Stomach smooth muscle (tissue), 2 donors: ENCODE data around the gene C12orf56.
"Not testable (repeated sequence)": the region's sequence is repeated elsewhere in the genome, so short reads cannot be mapped to it uniquely, and the experiment has no call there.

ENCODE experiments used
- H3K27ac ChIP-seq: one replicate; pipeline ENCODE4 v1.7.0; 2013; ENCODE audit warnings: mild to moderate bottlenecking, low read length, inconsistent platforms
- H3K27me3 ChIP-seq, 2 donors: one replicate each; pipeline ENCODE4 v1.7.0; 2013; ENCODE audit warnings: low read length in 2 of 2; ENCODE audit not compliant: insufficient read depth in 2 of 2, control insufficient read depth in 1 of 2
- H3K36me3 ChIP-seq, 2 donors: one replicate each; pipeline ENCODE4 v1.7.0; 2013; ENCODE audit warnings: low read length in 2 of 2; ENCODE audit not compliant: control insufficient read depth in 2 of 2, insufficient read depth in 2 of 2
- H3K4me1 ChIP-seq: one replicate; pipeline ENCODE4 v1.7.0; 2013; ENCODE audit warnings: low read length; ENCODE audit not compliant: control insufficient read depth, insufficient read depth
- H3K4me3 ChIP-seq, 2 donors: one replicate each; pipeline ENCODE4 v1.7.0; 2013; ENCODE audit warnings: low read length in 2 of 2
- H3K9ac ChIP-seq, 2 donors: one replicate each; pipeline ENCODE4 v1.7.0; 2013; ENCODE audit warnings: low read length in 2 of 2, mild to moderate bottlenecking in 1 of 2
- H3K9me3 ChIP-seq, 2 donors: one replicate each; pipeline ENCODE4 v1.7.0; 2013; ENCODE audit warnings: low read length in 2 of 2; ENCODE audit not compliant: control insufficient read depth in 2 of 2
- donor health status: healthy.
- donor health status: Pancreatic carcinoma.

C12orf56 gene

GRCh38 chr12:64387197-64387816, 3.3 kb downstream of the C12orf56 start:
- H3K27ac ChIP-seq: no peak overlapping the region
- no peak overlapping the region for H3K4me3 ChIP-seq
- peaks cover 4% of the 10 kb centered on the region for H3K4me1 ChIP-seq
- H3K9ac ChIP-seq: no peak overlapping the region
- no peaks in the 10 kb centered on the region for H3K36me3 ChIP-seq
- peaks cover 8 to 17% of the 10 kb centered on the region in 2 donors for H3K27me3 ChIP-seq
- no peaks in the 10 kb centered on the region for H3K9me3 ChIP-seq

GRCh38 chr12:64385468-64385867, 5.1 kb downstream of the C12orf56 start:
- H3K9ac ChIP-seq: no peak overlapping the region
- H3K4me1 ChIP-seq: peaks cover 3% of the 10 kb centered on the region
- H3K27ac ChIP-seq: no peak overlapping the region
- no peaks in the 10 kb centered on the region for H3K36me3 ChIP-seq
- H3K4me3 ChIP-seq: no peak overlapping the region
- peaks cover 6 to 8% of the 10 kb centered on the region in 2 donors for H3K27me3 ChIP-seq
- peaks cover 1 to 2% of the 10 kb centered on the region in 2 donors for H3K9me3 ChIP-seq

DNA sequence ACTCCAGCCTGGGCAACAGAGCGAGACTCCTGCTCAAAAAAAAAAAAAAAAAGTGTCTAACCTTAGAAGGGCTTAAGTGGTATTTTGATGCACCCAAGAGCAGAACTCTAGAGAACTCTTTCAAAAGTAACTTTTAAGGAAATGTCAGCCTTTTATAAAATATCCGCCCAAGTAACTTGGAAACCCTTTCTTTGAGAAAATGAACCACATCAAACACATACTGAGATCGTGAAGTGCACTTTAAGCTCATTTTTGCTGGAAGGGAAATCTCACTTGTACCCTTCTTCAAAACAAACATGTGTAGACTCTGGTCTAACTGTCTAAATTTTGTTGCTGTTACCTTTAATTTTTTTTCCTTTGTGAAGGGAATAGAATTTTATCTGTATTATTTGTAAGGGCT, 5.5 kb downstream of the C12orf56 start:
- H3K4me3 ChIP-seq: no peak overlapping the region
- H3K9ac ChIP-seq: no peak overlapping the region
- no peaks in the 10 kb centered on the region for H3K4me1 ChIP-seq
- H3K9me3 ChIP-seq: peaks cover 3 to 4% of the 10 kb centered on the region in 2 donors
- H3K36me3 ChIP-seq: no peaks in the 10 kb centered on the region
- H3K27ac ChIP-seq: no peak overlapping the region
- peaks cover 4% of the 10 kb centered on the region in 2 donors for H3K27me3 ChIP-seq

GRCh38 chr12:64383675-64384074, 6.9 kb downstream of the C12orf56 start:
- H3K4me3 ChIP-seq: no peak overlapping the region
- no peaks in the 10 kb centered on the region for H3K4me1 ChIP-seq
- no peaks in the 10 kb centered on the region for H3K27me3 ChIP-seq
- H3K27ac ChIP-seq: no peak overlapping the region
- peaks cover 3 to 4% of the 10 kb centered on the region in 2 donors for H3K9me3 ChIP-seq
- no peak overlapping the region for H3K9ac ChIP-seq
- H3K36me3 ChIP-seq: no peaks in the 10 kb centered on the region

GRCh38 chr12:64362721-64363305, 27.7 kb downstream of the C12orf56 start:
- no peaks in the 10 kb centered on the region for H3K27me3 ChIP-seq
- no peaks in the 10 kb centered on the region for H3K9me3 ChIP-seq
- no peaks in the 10 kb centered on the region for H3K36me3 ChIP-seq
- H3K4me3 ChIP-seq: no peak overlapping the region
- no peak overlapping the region for H3K9ac ChIP-seq
- no peaks in the 10 kb centered on the region for H3K4me1 ChIP-seq
- no peak overlapping the region for H3K27ac ChIP-seq

DNA sequence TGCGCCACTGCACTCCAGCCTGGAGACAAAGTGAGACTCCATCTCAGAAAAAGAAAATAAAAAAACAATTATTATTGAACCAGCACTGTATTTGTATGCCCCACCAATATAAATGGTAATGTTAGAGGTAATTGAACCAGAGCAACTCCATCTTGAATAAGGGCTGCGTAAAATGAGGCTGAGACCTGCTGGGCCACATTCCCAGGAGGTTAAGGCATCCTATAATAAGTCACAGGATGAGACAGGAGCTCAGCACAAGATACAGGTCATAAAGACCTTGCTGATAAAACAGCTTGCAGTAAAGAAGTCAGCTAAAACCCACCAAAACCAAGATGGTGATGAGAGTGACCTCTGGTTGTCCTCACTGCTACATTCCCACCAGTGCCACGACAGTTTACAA, 29.4 kb downstream of the C12orf56 start:
- H3K9me3 ChIP-seq, H3K4me3 ChIP-seq, H3K9ac ChIP-seq, H3K27ac ChIP-seq, H3K36me3 ChIP-seq, H3K4me1 ChIP-seq, H3K27me3 ChIP-seq: not testable (repeated sequence)

- H3K9me3 ChIP-seq, H3K4me3 ChIP-seq, H3K27me3 ChIP-seq, H3K36me3 ChIP-seq, H3K27ac ChIP-seq, H3K9ac ChIP-seq, H3K4me1 ChIP-seq: not testable (repeated sequence)
Measured at GRCh38 chr12:64356209-64356608, 34.3 kb downstream of the C12orf56 start.

- Histone ChIP-seq H3K36me3 (no peaks in the 10 kb centered on the region), H3K4me1 (no peaks in the 10 kb centered on the region), H3K27me3 (no peaks in the 10 kb centered on the region), H3K4me3 (no peak overlapping the region), H3K27ac (no peak overlapping the region), H3K9ac (no peak overlapping the region), H3K9me3 (peaks cover 0 to 5% of the 10 kb centered on the region in 2 donors)
Measured at GRCh38 chr12:64352181-64352580, 38.4 kb downstream of the C12orf56 start.

- H3K4me1 ChIP-seq: no peaks in the 10 kb centered on the region
- H3K27ac ChIP-seq: no peak overlapping the region
- no peak overlapping the region for H3K9ac ChIP-seq
- no peaks in the 10 kb centered on the region for H3K36me3 ChIP-seq
- H3K27me3 ChIP-seq: no peaks in the 10 kb centered on the region
- no peak overlapping the region for H3K4me3 ChIP-seq
- peaks cover 0 to 2% of the 10 kb centered on the region in 2 donors for H3K9me3 ChIP-seq
Measured at GRCh38 chr12:64351265-64351664, 39.3 kb downstream of the C12orf56 start.

GRCh38 chr12:64347630-64348029, 42.9 kb downstream of the C12orf56 start:
- Histone ChIP-seq H3K27ac (no peak overlapping the region), H3K9ac (no peak overlapping the region), H3K4me3 (no peak overlapping the region), H3K9me3 (no peaks in the 10 kb centered on the region), H3K4me1 (no peaks in the 10 kb centered on the region), H3K27me3 (no peaks in the 10 kb centered on the region), H3K36me3 (no peaks in the 10 kb centered on the region)

DNA sequence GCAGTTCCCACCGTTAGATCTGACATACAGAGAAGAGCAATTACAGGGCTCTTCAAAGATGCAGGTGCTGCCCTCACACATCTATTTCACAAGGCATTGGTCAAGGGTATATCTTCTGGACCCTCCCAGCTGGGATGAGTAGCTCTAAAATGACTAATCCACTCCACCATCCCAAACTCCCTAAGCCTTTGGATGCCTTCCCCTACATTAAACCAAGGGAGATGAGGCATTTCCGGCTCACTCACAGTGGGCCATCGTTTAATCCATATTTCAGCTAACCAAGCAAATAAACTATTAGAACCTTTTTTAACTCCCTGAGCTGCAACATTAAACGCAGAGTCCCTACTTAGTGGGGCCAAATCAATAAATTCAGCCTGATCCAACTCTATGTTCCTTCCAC, 45.9 kb downstream of the C12orf56 start:
- H3K27me3 ChIP-seq, H3K9ac ChIP-seq, H3K9me3 ChIP-seq, H3K36me3 ChIP-seq, H3K4me3 ChIP-seq, H3K4me1 ChIP-seq, H3K27ac ChIP-seq: not testable (repeated sequence)
